Neural progenitor cell (in vitro differentiated cells): ENCODE measurements around the gene KRTAP21-3. TPM values are rescaled to one million over a fixed set of nuclear protein-coding genes. Genes with fewer than 3 reads are reported as not detected.

ENCODE experiments used
- DNase-seq: peaks from one replicate; pipeline ENCODE4 v3.0.0-alpha.2; 2016; ENCODE audit warnings: low spot score
- H2AFZ ChIP-seq: fragments of 200-600 bp; sonication (generic); replicated peaks from 2 replicates; pipeline ENCODE4 v1.6.1; 2016; ENCODE audit warnings: antibody characterized with exemption
- H3F3A ChIP-seq: fragments of 200-600 bp; sonication (generic); 2 replicates; pipeline ENCODE4 v1.6.1; 2016; ENCODE audit warnings: antibody characterized with exemption, low read depth
- H3K27ac ChIP-seq: fragments of 200-600 bp; sonication (generic); 2 replicates; pipeline ENCODE4 v1.5.1; 2016; ENCODE audit warnings: mild to moderate bottlenecking
- H3K27me3 ChIP-seq: fragments of 200-600 bp; sonication (generic); 2 replicates; pipeline ENCODE4 v1.6.1; 2016; ENCODE audit warnings: mild to moderate bottlenecking, moderate library complexity
- H3K36me3 ChIP-seq: fragments of 200-600 bp; sonication (generic); 2 replicates; pipeline ENCODE4 v1.5.1; 2016
- H3K4me1 ChIP-seq: fragments of 200-600 bp; sonication (generic); 2 replicates; pipeline ENCODE4 v1.6.1; 2016; ENCODE audit warnings: mixed run types
- H3K4me2 ChIP-seq: fragments of 200-600 bp; sonication (generic); 2 replicates; pipeline ENCODE4 v1.6.1; 2016
- H3K4me3 ChIP-seq: fragments of 200-600 bp; sonication (generic); 2 replicates; pipeline ENCODE4 v1.5.1; 2016
- H3K79me2 ChIP-seq: fragments of 200-600 bp; sonication (generic); 2 replicates; pipeline ENCODE4 v1.6.1; 2016; ENCODE audit warnings: low read depth
- H3K9ac ChIP-seq: fragments of 200-600 bp; sonication (generic); 2 replicates; pipeline ENCODE4 v1.6.1; 2016
- H3K9me3 ChIP-seq: fragments of 200-600 bp; sonication (generic); 2 replicates; pipeline ENCODE4 v1.5.1; 2016; ENCODE audit warnings: low read depth
- H4K20me1 ChIP-seq: fragments of 200-600 bp; sonication (generic); 2 replicates; pipeline ENCODE4 v1.6.1; 2016; ENCODE audit warnings: low read depth
- H3K27ac Mint-ChIP-seq: 3 replicates; pipeline ENCODE4 v1.8.0; 2021; ENCODE audit warnings: mixed read lengths
- H3K27me3 Mint-ChIP-seq: 2 replicates; pipeline ENCODE4 v1.8.0; 2022; ENCODE audit warnings: low read depth, mild to moderate bottlenecking, inconsistent platforms, moderate library complexity, mixed read lengths; ENCODE audit not compliant: insufficient read depth
- H3K36me3 Mint-ChIP-seq: 3 replicates; pipeline ENCODE4 v1.8.0; 2021; ENCODE audit warnings: mixed read lengths
- H3K4me1 Mint-ChIP-seq: 3 replicates; pipeline ENCODE4 v1.8.0; 2021; ENCODE audit warnings: mixed read lengths
- H3K4me3 Mint-ChIP-seq: 3 replicates; pipeline ENCODE4 v1.8.0; 2021; ENCODE audit warnings: mild to moderate bottlenecking, moderate library complexity, mixed read lengths
- H3K9me3 Mint-ChIP-seq: 3 replicates; pipeline ENCODE4 v1.8.0; 2020; ENCODE audit warnings: mixed read lengths
- CTCF ChIP-seq: fragments of 200-600 bp; sonication (generic); IDR thresholded peaks from 2 replicates; pipeline ENCODE4 v1.5.1; 2017; ENCODE audit warnings: antibody characterized with exemption, mild to moderate bottlenecking
- EZH2 ChIP-seq: fragments of 200-600 bp; sonication (generic); IDR thresholded peaks from 2 replicates; pipeline ENCODE4 v1.6.1; 2017; ENCODE audit warnings: antibody characterized with exemption, mild to moderate bottlenecking, moderate library complexity
- EZH2phosphoT487 ChIP-seq: fragments of 200-600 bp; sonication (generic); IDR thresholded peaks from 2 replicates; pipeline ENCODE4 v1.6.1; 2017; ENCODE audit warnings: antibody characterized with exemption
- total RNA-seq: library from RNA; depleted of rRNA; stranded (reverse); fragments of >200 nt; gene quantifications from 2 replicates; pipeline ENCODE4 v1.2.3, GENCODE V29; 2015; ENCODE audit warnings: low replicate concordance

Gene KRTAP21-3
- total RNA-seq, 1 donor from 2014 or later = not detected

DNA sequence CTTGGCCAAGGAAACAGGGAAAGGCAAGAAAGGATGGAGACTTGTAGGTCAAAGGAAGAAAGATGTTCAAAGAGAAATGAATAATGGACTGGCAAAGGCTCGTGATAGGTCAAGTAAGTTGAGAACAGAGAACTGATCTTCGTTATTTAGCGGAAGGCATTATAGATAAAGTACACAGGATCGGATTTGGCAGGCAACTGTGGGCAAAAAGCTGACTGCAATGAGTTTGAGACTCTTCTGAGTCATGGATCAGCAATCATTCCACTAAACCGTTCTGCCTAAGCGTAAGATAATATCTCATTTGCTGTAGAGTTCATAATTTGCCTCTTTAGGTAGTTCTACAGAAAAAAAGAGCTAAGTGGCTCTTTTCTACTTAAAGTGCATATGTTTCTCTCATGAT lies 34.1 kb downstream of the KRTAP21-3 start:
- Histone ChIP-seq H4K20me1 (no peaks in the 10 kb centered on the region), H3K4me2 (no peak overlapping the region), H3K27ac (no peak overlapping the region), H3K4me3 (no peak overlapping the region), H3K4me1 (no peaks in the 10 kb centered on the region), H2AFZ (no peak overlapping the region), H3F3A (no peaks in the 10 kb centered on the region), H3K9ac (no peak overlapping the region), H3K27me3 (no peaks in the 10 kb centered on the region), H3K9me3 (no peaks in the 10 kb centered on the region), H3K79me2 (no peaks in the 10 kb centered on the region), H3K36me3 (no peaks in the 10 kb centered on the region)
- DNase-seq = no peak
- H3K27me3 Mint-ChIP-seq = peaks cover 2% of the 10 kb centered on the region
- H3K4me3 Mint-ChIP-seq = no peak overlapping the region
- TF ChIP-seq CTCF (no peak), EZH2 (no peak), EZH2phosphoT487 (no peak)
- H3K36me3 Mint-ChIP-seq = no peaks in the 10 kb centered on the region
- H3K9me3 Mint-ChIP-seq = no peaks in the 10 kb centered on the region
- H3K4me1 Mint-ChIP-seq = no peaks in the 10 kb centered on the region
- no peak overlapping the region for H3K27ac Mint-ChIP-seq

DNA sequence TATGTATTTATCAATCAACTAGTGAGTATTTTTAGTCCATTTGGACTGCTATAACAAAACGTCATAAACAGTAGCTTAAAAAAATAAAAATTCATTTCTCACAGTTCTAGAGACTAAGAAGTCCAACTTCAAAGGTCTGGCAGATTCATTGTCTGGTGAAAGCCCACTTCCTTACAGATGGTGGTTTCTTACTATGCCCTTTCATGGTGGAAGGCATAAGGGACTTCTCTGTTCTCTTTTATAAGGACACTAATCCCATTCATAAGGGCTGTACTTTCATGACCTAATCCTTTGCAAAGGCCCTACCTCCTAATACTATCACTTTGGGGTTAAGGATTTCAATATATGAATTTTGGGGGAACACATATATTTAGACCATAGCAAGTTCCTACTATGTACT lies 38.0 kb downstream of the KRTAP21-3 start:
- Mint-ChIP-seq H3K27ac (no peak overlapping the region), H3K4me3 (no peak overlapping the region), H3K4me1 (no peaks in the 10 kb centered on the region), H3K36me3 (no peaks in the 10 kb centered on the region), H3K9me3 (no peaks in the 10 kb centered on the region), H3K27me3 (peaks cover 2% of the 10 kb centered on the region)
- no peak overlapping the region for H3K4me3 ChIP-seq
- no peaks in the 10 kb centered on the region for H3K4me1 ChIP-seq
- no peaks in the 10 kb centered on the region for H4K20me1 ChIP-seq
- no peaks in the 10 kb centered on the region for H3K79me2 ChIP-seq
- no peaks in the 10 kb centered on the region for H3K9me3 ChIP-seq
- no peak overlapping the region for H3K27ac ChIP-seq
- H3K9ac ChIP-seq = no peak overlapping the region
- DNase-seq = no peak
- H2AFZ ChIP-seq = no peak overlapping the region
- no peaks in the 10 kb centered on the region for H3F3A ChIP-seq
- H3K36me3 ChIP-seq = no peaks in the 10 kb centered on the region
- H3K27me3 ChIP-seq = no peaks in the 10 kb centered on the region
- H3K4me2 ChIP-seq = no peak overlapping the region
- TF ChIP-seq CTCF (no peak), EZH2phosphoT487 (no peak), EZH2 (no peak)

DNA sequence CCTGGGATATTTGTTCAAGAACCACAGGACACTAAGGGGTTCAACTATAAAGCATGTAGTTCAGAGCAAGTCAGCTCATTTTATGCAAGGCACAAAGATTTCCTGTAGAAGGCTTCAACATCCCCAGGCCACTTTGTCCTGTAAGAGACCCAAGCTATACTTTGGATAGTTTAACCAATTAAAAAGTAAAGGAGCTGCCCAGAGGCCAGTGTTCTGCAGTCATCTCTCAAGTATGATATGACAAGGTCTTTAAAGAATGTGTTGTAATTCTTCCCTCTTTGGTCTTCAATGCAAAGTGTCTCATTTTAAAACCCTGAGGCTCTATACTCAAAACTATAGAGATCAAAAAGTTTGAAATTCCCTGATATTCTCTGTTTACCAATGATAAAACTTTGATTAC lies 41.8 kb downstream of the KRTAP21-3 start:
- H3F3A ChIP-seq = no peaks in the 10 kb centered on the region
- H3K27ac Mint-ChIP-seq = no peak overlapping the region
- no peaks in the 10 kb centered on the region for H3K4me1 Mint-ChIP-seq
- H3K4me1 ChIP-seq = no peaks in the 10 kb centered on the region
- no peak overlapping the region for H3K4me3 ChIP-seq
- no peaks in the 10 kb centered on the region for H3K36me3 Mint-ChIP-seq
- H3K4me3 Mint-ChIP-seq = no peak overlapping the region
- no peak for DNase-seq
- H3K79me2 ChIP-seq = no peaks in the 10 kb centered on the region
- TF ChIP-seq EZH2phosphoT487 = no peak
- no peak for TF ChIP-seq CTCF
- no peaks in the 10 kb centered on the region for H3K27me3 Mint-ChIP-seq
- H4K20me1 ChIP-seq = no peaks in the 10 kb centered on the region
- no peaks in the 10 kb centered on the region for H3K27me3 ChIP-seq
- no peak overlapping the region for H3K4me2 ChIP-seq
- no peaks in the 10 kb centered on the region for H3K36me3 ChIP-seq
- H3K27ac ChIP-seq = no peak overlapping the region
- no peak overlapping the region for H2AFZ ChIP-seq
- H3K9ac ChIP-seq = no peak overlapping the region
- no peaks in the 10 kb centered on the region for H3K9me3 ChIP-seq
- H3K9me3 Mint-ChIP-seq = no peaks in the 10 kb centered on the region

DNA sequence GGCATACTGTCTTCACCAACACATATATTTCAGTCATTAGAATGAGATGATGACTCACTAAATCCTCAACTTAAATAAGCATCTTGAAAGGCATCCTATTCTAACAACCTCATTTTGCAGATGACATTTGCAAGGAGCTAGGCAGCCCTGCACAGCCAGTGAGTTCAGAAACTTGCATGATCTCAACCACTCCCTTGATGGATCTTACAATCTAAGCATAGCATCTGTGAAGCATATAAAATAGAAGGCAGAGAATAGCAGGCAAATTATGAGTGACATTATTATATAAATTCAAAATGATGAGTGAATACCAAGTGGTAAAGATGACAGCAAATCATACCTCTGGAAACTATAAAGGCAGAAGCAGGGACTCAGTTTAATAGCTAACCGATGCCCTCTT lies 44.3 kb downstream of the KRTAP21-3 start:
- no peaks in the 10 kb centered on the region for H3K27me3 Mint-ChIP-seq
- H3K4me2 ChIP-seq = no peak overlapping the region

More for the DNA sequence above, 44.3 kb downstream of the KRTAP21-3 start:
- no peaks in the 10 kb centered on the region for H3K9me3 Mint-ChIP-seq
- Histone ChIP-seq H3K4me1 (no peaks in the 10 kb centered on the region), H3K79me2 (no peaks in the 10 kb centered on the region), H3K36me3 (no peaks in the 10 kb centered on the region), H2AFZ (no peak overlapping the region), H4K20me1 (no peaks in the 10 kb centered on the region), H3K9me3 (no peaks in the 10 kb centered on the region), H3K27me3 (no peaks in the 10 kb centered on the region), H3F3A (no peaks in the 10 kb centered on the region), H3K4me3 (no peak overlapping the region), H3K9ac (no peak overlapping the region), H3K27ac (no peak overlapping the region)
- DNase-seq = no peak
- no peak overlapping the region for H3K4me3 Mint-ChIP-seq
- H3K27ac Mint-ChIP-seq = no peak overlapping the region
- TF ChIP-seq CTCF (no peak), EZH2phosphoT487 (no peak), EZH2 (no peak)
- no peaks in the 10 kb centered on the region for H3K36me3 Mint-ChIP-seq
- H3K4me1 Mint-ChIP-seq = no peaks in the 10 kb centered on the region
